HG03135 (cell line): Measurements from ENCODE around the gene CWC27.
"Not testable (repeated sequence)": the region's sequence is repeated elsewhere in the genome, so short reads cannot be mapped to it uniquely, and the experiment has no call there.

Source experiments
- ATAC-seq: cut with Tn5 transposase; IDR thresholded peaks from one replicate; pipeline ENCODE4 v1.9.1; 2021; ENCODE audit warnings: mild to moderate bottlenecking, moderate library complexity; ENCODE audit not compliant: unreplicated experiment

Gene CWC27

GRCh38 chr5:64914396-64914795 lies 145.7 kb downstream of the CWC27 start:
- ATAC-seq = no peak

GRCh38 chr5:64918083-64918482 lies 149.4 kb downstream of the CWC27 start:
- ATAC-seq = no peak

- ATAC-seq = no peak
These were observed 152.7 kb downstream of the CWC27 start for GRCh38 chr5:64921386-64921785.

GRCh38 chr5:64923151-64923685 lies 154.5 kb downstream of the CWC27 start:
- no peak for ATAC-seq

GRCh38 chr5:64925123-64925522 lies 156.4 kb downstream of the CWC27 start:
- ATAC-seq = no peak

GRCh38 chr5:64929833-64930232 lies 161.1 kb downstream of the CWC27 start:
- no peak for ATAC-seq

GRCh38 chr5:64930672-64931318 lies 162.1 kb downstream of the CWC27 start:
- no peak for ATAC-seq

- ATAC-seq = not testable (repeated sequence)
These were observed 170.7 kb downstream of the CWC27 start for GRCh38 chr5:64939422-64939771.

- no peak for ATAC-seq
These were observed 171.2 kb downstream of the CWC27 start for GRCh38 chr5:64939772-64940510.

- no peak for ATAC-seq
These were observed 173.7 kb downstream of the CWC27 start for GRCh38 chr5:64942460-64942859.

- ATAC-seq = no peak
These were observed 176.1 kb downstream of the CWC27 start for GRCh38 chr5:64944868-64945267.

GRCh38 chr5:64947031-64947430 lies 178.3 kb downstream of the CWC27 start:
- ATAC-seq = no peak

GRCh38 chr5:64947801-64948200 lies 179.1 kb downstream of the CWC27 start:
- no peak for ATAC-seq

GRCh38 chr5:64949331-64949730 lies 180.6 kb downstream of the CWC27 start:
- no peak for ATAC-seq

GRCh38 chr5:64952951-64953673 lies 184.4 kb downstream of the CWC27 start:
- ATAC-seq = no peak

GRCh38 chr5:64954518-64954917 lies 185.8 kb downstream of the CWC27 start:
- no peak for ATAC-seq

- ATAC-seq = no peak
These were observed 190.1 kb downstream of the CWC27 start for GRCh38 chr5:64958757-64959391.

GRCh38 chr5:64963278-64963677 lies 194.5 kb downstream of the CWC27 start:
- no peak for ATAC-seq

GRCh38 chr5:64968591-64969110 lies 199.9 kb downstream of the CWC27 start:
- ATAC-seq = no peak

- no peak for ATAC-seq
These were observed 200.8 kb downstream of the CWC27 start for GRCh38 chr5:64969578-64969977.

- ATAC-seq = no peak
These were observed 202.8 kb downstream of the CWC27 start for GRCh38 chr5:64971513-64971912.
